Urinary bladder (tissue), 4 donors: ENCODE measurements around the gene TFRC. TPM values are rescaled to one million over a fixed set of nuclear protein-coding genes. Genes with fewer than 3 reads are reported as not detected.
A peak's percentile ranks its signal among the peaks of the same experiment; 100 is the strongest.

Experiments
- DNase-seq: peaks from one replicate; pipeline ENCODE4 v3.0.0-alpha.2; 2015; ENCODE audit errors: extremely low spot score
- H3K27ac ChIP-seq: one replicate; pipeline ENCODE4 v1.5.1; 2013; ENCODE audit warnings: low read depth, mild to moderate bottlenecking, moderate library complexity
- H3K36me3 ChIP-seq: one replicate; pipeline ENCODE4 v1.6.1; 2013; ENCODE audit warnings: mild to moderate bottlenecking, moderate library complexity; ENCODE audit not compliant: insufficient read depth
- H3K4me1 ChIP-seq: one replicate; pipeline ENCODE4 v1.6.1; 2013; ENCODE audit warnings: mild to moderate bottlenecking, moderate library complexity; ENCODE audit not compliant: insufficient read depth
- H3K4me3 ChIP-seq: one replicate; pipeline ENCODE4 v1.5.1; 2013; ENCODE audit warnings: low read depth, low read length
- WGBS: extraction: QIAGEN DNeasy Blood & Tissue Kit; methylation state at CpG from one replicate; pipeline ENCODE4 v1.1.7; 2013; 5-methylcytosine and 5-hydroxymethylcytosine counted together
- polyA plus RNA-seq: library from polyadenylated mRNA; stranded (reverse); fragments of 200-250 nt; gene quantifications from one replicate; pipeline ENCODE4 v1.2.3, GENCODE V29; 2013
- total RNA-seq: library from RNA; depleted of rRNA; stranded (reverse); fragments of >200 nt; gene quantifications from one replicate; pipeline ENCODE4 v1.2.3, GENCODE V29; 2014
- donor health status: healthy with polysubstance abuse.
- donor health status: healthy.

The TFRC gene
- total RNA-seq (110 TPM), polyA plus RNA-seq (23.4 TPM)

DNA sequence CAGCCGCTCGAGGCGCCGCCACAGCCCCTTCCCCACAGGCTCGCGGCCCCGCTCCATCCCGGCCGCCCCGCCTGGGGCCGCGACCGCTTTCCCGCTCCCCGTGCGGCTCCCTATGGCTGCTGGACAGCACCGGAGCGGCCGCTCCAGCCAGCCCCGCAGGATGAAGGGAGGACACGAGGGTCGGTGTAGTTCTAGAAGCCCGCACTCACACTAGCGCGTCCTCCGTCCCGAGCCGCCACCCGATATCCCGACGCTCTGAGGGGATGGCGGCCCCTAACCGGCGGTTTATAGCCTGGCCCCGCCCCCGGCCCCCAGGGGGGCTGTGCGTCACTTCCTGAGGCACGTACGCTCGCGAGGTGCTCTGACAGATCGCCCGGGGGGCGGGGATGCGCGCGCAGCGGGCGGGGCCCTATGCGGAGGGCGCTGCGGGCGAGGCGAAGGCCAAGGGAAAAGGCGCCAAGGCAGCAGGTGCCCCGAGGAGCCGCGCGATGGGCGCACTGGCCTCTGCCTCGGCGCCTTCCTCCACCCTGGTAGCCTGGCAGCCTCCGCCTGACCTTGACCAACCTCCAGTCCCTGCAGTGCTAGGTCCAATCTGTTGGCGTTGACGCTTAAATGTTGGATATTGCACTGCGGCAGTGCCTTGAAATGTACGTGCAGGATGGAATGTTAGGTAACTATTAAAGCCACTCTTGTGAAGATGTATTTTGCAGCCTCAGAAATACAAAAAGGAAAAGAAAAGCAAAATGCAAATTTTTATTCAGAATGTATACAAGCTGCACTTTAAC, at the start of gene TFRC:
Gene TFRC, minus strand, starts transcription at position 257 of the 785 bp plus-strand sequence. CDS start 4,991 bp downstream, outside the sequence.
- Histone ChIP-seq H3K36me3 (no peaks in the 10 kb centered on the region), H3K4me1 (no peaks in the 10 kb centered on the region), H3K27ac (peak within 1 kb of the TSS; percentile 94), H3K4me3 (peak within 1 kb of the TSS; percentile 81)
- DNase-seq: peak; percentile 87
- under 1% methylated on average over 67 of the region's 67 CpGs for WGBS

- 95% methylated on average over 21 of the region's 21 CpGs for WGBS
- Histone ChIP-seq H3K36me3 (no peaks in the 10 kb centered on the region), H3K27ac (no peak overlapping the region), H3K4me3 (no peak overlapping the region), H3K4me1 (no peaks in the 10 kb centered on the region)
- no peak for DNase-seq
Measured at GRCh38 chr3:196128172-196128843, 46.4 kb upstream of the TFRC start.

- Histone ChIP-seq H3K4me3 (no peak overlapping the region), H3K4me1 (no peaks in the 10 kb centered on the region), H3K36me3 (no peaks in the 10 kb centered on the region), H3K27ac (no peak overlapping the region)
- no peak for DNase-seq
- WGBS: 52% methylated on average over 12 of the region's 12 CpGs
Measured at GRCh38 chr3:196127308-196128040, 45.6 kb upstream of the TFRC start.

- Histone ChIP-seq H3K4me1 (no peaks in the 10 kb centered on the region), H3K36me3 (no peaks in the 10 kb centered on the region), H3K4me3 (no peak overlapping the region), H3K27ac (no peak overlapping the region)
- WGBS: 93% methylated on average over 5 of the region's 5 CpGs
- no peak for DNase-seq
Measured at GRCh38 chr3:196124608-196125007, 42.7 kb upstream of the TFRC start.

- 90% methylated on average over 8 of the region's 8 CpGs for WGBS
- H3K27ac ChIP-seq: no peak overlapping the region
- no peak overlapping the region for H3K4me3 ChIP-seq
- DNase-seq: no peak
- H3K36me3 ChIP-seq: no peaks in the 10 kb centered on the region
- H3K4me1 ChIP-seq: no peaks in the 10 kb centered on the region
Measured at GRCh38 chr3:196122688-196123046, 40.8 kb upstream of the TFRC start.

DNA sequence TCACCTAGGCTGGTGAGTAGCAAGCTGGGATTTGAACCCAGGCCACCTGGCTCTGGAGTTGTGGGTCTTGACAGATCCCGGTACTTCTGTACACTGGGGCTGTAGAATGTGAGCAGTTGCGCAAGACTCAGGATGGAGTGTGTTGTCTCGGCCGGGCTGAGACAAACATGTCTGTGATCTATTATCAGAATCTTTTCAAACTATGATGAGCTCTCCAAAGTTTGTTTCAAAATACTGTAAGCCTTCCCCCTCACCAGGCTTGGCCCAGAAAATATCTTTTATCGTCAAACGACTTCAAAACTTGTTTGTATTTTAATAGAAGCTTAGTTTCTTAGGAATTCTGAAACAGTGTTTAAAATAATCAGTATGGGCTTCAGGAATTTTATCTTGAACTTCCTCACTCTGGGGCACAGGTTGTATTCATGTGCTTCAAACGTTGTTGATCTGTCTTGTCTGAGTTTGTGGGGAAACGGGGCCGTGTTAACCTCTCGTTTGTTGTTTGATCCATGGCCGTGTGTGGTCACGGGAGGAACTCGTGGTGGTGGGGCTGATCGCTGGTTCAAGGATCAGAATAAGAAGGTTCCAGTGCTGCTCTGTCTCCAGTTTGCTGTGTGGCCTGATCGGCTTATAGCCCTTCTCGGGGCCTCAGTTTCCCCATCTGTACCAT, 40.3 kb upstream of the TFRC start:
- Histone ChIP-seq H3K4me1 (no peaks in the 10 kb centered on the region), H3K36me3 (no peaks in the 10 kb centered on the region), H3K27ac (no peak overlapping the region), H3K4me3 (no peak overlapping the region)
- no peak for DNase-seq
- WGBS: 51% methylated on average over 16 of the region's 16 CpGs

- Histone ChIP-seq H3K27ac (no peak overlapping the region), H3K36me3 (no peaks in the 10 kb centered on the region), H3K4me3 (no peak overlapping the region), H3K4me1 (no peaks in the 10 kb centered on the region)
- 89% methylated on average over 11 of the region's 11 CpGs for WGBS
- DNase-seq: no peak
Measured at GRCh38 chr3:196121066-196121465, 39.2 kb upstream of the TFRC start.

DNA sequence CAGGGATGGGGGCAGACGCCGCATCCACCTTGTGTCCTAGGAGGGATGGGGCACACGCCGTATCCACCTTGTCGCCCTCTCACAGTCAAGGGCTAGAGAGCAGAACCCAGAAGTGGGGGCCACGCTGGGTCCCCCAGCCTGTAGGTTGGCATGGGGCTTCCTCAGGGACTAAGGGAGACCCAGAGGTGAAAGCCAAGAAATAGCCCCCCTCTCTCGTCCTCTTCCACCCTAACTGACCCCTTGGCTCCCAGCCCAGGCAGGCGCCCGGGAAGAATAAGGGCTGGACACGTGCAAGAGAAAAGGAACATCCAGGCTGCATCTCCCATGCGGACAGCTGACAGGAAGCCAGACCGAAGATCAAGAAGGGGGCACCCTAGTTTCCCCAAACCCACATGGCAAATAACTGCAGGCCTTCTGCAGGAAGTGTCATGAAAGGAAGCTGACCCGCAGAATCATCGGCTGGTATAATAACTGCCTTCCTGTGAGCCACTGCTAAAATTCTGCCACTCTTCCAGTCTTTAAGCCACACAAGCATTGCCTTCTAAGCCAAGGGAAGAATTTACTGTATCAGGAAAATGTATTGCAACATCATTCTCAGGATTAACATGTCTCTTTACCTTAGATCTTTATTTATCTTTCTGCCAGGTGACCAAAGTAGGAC, 38.5 kb upstream of the TFRC start:
- DNase-seq: no peak
- 41% methylated on average over 14 of the region's 14 CpGs for WGBS
- Histone ChIP-seq H3K4me1 (no peaks in the 10 kb centered on the region), H3K4me3 (no peak overlapping the region), H3K27ac (no peak overlapping the region), H3K36me3 (no peaks in the 10 kb centered on the region)

- DNase-seq: no peak
- 76% methylated on average over 6 of the region's 6 CpGs for WGBS
- no peaks in the 10 kb centered on the region for H3K36me3 ChIP-seq
- no peak overlapping the region for H3K27ac ChIP-seq
- H3K4me1 ChIP-seq: no peaks in the 10 kb centered on the region
- H3K4me3 ChIP-seq: no peak overlapping the region
Measured at GRCh38 chr3:196117809-196118208, 35.9 kb upstream of the TFRC start.

DNA sequence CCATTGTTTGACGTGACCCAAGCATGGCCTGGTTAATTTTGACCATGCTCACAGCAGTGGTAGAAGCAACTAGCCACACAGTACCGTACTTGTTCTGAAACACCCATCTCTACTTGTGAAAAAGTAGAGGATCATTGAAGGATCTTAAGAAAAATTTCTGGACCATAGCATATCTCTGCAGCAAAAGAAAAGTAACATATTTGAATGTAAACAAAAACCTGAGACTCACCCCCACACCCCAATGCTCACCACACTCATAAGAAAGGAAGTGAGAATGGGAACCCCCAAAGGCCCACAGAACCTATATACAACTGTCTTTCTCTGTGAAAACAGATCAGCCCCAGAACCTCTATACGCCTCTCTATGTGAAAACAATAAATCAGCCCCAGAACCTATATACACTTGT, 33.8 kb upstream of the TFRC start:
- Histone ChIP-seq H3K27ac (no peak overlapping the region), H3K4me3 (no peak overlapping the region), H3K4me1 (no peaks in the 10 kb centered on the region), H3K36me3 (no peaks in the 10 kb centered on the region)
- no peak for DNase-seq
- 73% methylated on average over 3 of the region's 3 CpGs for WGBS

- no peaks in the 10 kb centered on the region for H3K36me3 ChIP-seq
- H3K4me3 ChIP-seq: no peak overlapping the region
- WGBS: 77% methylated on average over 7 of the region's 7 CpGs
- DNase-seq: no peak
- no peak overlapping the region for H3K27ac ChIP-seq
- H3K4me1 ChIP-seq: no peaks in the 10 kb centered on the region
Measured at GRCh38 chr3:196111939-196112386, 30.1 kb upstream of the TFRC start.

- no peak for DNase-seq
- H3K36me3 ChIP-seq: no peaks in the 10 kb centered on the region
- no peak overlapping the region for H3K4me3 ChIP-seq
- H3K27ac ChIP-seq: no peak overlapping the region
- H3K4me1 ChIP-seq: no peaks in the 10 kb centered on the region
- 54% methylated on average over 13 of the region's 13 CpGs for WGBS
Measured at GRCh38 chr3:196108075-196108743, 26.3 kb upstream of the TFRC start.
